Stimulated activated CD4-positive, alpha-beta T cell treated with anti-CD3 and anti-CD28 coated beads, Interleukin-4, amount 100 ng/mL, for 4 hours (primary cell): ENCODE results near the gene ZNF618.

Source experiments
- DNase-seq, 2 experiments: peaks; one replicate each; pipeline ENCODE4 v3.0.0-alpha.2; 2020

ZNF618 gene

DNA sequence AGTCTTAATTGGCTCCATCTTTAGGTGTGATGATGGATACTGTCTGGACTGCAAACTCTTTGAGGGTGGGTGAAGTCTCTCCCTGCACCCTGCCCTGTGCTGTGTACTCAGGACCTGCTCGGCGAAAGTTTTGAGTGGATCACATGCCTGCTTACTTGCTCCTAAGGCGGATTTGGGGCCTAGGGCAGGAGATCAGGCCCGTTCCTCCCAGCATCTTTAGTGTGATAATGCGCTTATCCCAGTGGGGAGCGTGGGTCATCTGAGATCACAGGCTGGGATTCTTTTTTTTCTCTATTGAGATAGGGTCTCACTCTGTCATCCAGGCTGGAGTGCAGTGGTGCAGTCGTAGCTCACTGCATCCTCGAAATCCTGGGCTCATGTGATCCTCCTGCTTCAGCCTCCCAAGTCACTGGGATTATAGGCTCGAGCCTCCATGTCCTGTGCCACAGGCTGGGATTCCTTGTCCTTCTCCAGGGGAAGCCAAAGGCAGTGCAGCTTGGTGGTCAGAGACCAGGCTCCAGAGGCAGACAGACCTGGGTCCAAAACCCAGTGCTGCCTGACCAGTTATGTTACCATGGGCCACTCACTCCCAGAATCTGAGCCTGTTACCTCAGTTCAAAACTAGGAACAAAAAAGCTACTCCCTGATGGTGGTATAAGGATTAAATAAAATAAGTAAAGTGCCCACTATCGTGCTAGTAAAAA, 59.7 kb downstream of the ZNF618 start:
- DNase-seq, result no peak

DNA sequence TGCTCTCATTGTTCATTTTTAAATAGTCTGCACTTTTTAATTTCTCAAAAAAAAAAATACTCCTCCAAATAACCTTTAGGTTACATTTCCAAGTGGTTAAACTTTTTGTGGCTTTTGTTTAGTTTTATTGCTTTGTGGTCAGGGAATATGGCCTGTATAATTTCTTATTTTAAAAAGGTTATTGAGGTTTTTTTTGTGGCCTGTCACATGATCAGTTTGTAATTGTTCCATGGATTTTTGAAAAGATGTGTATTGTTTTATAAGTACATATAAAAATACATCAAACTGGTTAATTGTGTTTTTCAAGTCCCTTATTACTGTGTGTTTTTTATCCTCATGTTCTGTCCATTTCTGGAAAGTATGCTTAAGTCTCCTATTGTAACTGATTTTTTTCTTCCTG, 64.0 kb downstream of the ZNF618 start:
- no peak for DNase-seq

- no peak for DNase-seq
These were observed 64.9 kb downstream of the ZNF618 start for GRCh38 chr9:113941056-113941455.

DNA sequence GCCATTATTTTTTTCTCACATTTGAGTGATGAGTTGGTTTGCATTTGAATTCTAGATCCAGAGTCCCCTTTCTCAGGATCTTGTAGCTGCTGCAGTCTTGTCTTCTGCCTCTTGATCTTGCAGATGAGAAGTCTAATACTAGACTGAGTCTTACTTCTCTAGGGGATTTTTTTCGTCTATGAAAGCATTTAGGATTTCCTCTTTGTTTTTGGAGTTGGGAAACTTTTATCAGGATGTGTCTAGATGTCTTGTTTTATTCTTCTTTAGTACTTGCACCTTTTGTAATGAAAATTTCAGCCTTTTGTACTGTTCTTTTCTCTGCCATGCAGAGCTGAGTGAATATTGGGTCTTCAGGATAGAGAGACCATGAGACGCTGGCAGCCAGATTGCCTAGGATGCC, 65.4 kb downstream of the ZNF618 start:
- no peak for DNase-seq

DNA sequence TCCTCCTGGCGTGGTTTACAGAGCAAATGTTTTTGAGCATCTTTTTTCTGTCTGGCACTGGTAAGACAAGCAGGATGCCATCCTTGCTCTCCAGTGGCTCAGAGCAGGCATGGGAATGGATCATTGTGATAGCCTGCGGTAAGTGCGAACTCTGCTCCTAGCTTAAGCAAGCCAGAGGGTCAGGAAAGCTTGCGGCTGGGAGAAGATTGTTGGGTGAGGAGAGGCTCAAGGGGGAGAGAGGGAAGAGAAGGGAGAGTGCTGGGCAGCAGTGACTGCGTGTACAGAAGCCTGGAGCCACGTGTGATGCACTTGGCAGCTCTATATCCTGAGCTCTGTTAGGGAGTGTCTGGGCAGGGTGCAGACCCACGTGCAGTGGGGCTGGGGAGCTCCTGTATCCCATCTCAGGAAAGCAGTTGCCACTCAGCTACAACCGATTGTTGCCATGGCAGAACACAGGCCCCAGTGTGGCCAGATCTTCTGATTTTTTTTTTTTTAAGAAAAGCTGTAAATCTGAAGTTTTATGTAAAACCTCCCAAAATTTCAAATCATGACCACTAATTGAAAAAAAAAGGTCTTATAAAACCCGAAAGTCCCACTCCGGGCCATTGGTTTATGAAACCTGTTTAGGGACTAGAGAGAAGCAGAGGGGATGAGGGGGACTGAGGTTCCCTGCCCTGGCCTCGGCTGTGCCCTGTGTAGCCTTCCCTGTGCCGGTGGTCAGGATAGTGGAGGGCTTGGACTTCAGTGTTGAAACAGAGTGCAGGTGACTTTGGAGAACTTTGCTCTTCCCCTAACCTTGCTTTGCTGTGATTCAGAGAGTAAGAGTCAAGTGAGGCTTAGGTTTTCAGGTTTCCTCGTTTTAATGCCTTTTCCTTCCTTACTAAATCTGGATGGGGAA, 67.3 kb downstream of the ZNF618 start:
- DNase-seq, result no peak

- DNase-seq, result no peak
These were observed 69.7 kb downstream of the ZNF618 start for GRCh38 chr9:113945784-113946183.

DNA sequence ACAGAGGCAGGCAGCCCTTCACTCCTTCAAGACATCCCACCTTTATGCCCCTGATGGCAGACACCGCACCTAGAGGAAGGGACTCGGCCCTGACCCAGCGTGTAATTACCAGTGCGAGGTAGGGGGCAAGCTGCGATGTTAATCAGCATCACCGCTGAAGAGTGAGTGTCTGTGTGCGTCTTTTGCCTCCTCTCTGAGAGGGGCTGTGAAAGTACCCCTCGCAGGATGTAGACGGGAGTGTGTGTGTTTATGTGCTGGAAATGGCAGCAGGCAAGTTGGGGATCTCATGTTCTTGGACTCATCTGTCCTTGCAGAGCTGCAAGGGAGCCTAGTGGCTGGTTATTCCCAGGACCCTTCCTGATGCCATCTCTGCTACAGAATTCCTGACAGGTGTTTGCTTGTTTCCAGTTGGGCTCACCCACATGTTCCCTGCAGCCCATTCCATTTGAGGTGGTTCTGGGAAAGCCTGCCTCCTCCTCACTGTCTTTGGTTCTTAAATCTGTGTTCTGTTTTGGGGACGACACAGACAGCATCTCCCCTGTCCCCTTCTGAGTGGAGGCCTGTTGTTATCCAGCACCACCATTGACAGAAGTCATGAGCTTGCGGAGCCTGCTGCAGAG, 70.5 kb downstream of the ZNF618 start:
- DNase-seq, result no peak

- DNase-seq, result no peak
These were observed 71.8 kb downstream of the ZNF618 start for GRCh38 chr9:113947941-113948340.

- DNase-seq, result no peak
These were observed 72.9 kb downstream of the ZNF618 start for GRCh38 chr9:113948891-113949570.

GRCh38 chr9:113949571-113950078, 73.5 kb downstream of the ZNF618 start:
- no peak for DNase-seq

DNA sequence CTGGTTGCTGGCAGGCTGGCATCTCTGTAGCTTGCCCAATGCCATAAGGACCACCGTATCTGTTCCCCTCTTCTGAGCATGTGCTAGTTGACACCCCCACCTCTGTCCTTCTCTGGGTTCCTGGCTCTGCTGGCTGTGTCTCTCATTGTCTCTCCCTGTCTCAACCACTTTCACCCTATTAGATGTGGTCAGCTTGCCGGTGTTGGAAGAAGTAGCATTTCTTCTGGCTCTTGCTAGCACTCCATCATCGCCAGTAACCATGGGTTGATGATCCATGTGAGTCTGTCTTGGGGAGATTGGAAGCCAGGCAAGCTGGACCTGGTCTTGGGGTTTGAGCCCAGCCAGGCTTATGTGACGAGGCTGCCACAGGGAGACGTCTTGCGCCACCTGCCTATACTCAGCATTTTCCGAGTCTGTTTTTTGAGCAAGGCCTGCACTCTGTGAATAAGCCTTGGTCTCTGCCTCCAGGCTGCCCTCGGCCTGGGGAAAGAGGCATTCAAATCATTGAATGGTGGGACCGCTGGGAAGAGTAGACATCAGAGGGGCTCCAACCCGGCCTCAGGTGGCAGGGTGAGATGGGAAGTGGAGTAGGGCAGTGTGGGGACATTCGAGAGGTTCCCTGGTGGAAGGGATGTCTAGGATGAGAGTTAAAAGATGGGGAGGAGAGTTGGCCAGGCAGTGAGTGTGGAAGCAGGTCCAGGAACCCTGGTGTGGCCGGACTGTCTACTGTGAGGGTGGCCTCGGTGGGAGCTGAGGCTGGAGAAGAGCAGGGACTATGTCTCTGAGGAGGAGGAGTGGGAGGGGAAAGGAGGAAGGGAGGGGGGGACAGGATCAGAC, 74.3 kb downstream of the ZNF618 start:
- no peak for DNase-seq

DNA sequence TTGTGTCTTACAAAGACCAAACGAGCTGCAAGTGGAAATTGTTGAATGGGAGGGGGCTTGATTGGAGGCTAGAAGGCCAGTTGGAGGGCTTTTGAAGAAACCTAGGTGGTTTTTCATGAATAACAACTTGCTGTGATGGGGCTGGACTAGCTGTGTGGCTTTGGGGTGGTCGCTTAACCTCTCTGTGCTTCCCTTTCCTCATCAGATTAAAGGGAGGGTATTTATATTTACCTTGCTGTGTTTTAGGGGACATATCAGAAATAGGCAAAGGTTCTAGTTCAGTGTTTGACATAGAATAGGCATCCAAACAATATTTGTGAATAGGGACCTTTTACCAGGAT, 74.9 kb downstream of the ZNF618 start:
- DNase-seq, result no peak

DNA sequence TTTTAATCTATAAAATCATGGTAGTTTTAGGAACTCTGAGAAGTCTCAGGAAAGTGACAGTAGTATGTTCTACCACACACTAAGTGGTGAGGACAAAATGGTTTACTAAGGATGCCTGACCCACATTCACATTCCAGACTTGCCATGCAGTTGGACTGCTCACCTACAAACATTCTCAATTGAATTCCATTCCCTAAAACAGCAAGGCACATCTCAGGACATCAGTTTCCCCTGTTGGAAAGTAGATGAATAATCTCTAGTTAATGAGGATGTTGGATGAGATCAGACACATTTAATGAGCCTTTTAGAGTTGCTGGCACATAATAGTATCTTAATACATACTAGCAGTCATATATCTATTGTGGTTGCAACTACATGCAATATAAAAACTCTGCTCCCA, 76.6 kb downstream of the ZNF618 start:
- DNase-seq, result no peak

DNA sequence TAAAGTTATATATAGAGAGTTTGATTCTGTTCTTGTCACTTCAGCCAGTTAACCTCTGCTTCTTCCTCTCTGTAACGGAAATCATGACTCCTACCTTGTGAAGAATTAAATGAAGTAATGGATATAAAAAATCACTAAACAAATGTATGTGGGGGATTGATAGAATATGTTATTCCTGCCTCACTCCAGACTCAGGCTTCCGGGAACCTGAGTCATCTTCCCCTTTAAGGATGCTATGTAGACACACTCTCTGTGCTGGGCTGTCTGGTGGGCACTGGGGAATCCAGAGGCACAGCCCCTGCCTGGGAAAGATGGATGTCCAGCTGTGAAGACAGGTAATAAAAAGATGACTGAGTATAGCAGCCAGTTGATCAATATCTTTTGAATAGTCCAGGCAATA, 77.4 kb downstream of the ZNF618 start:
- no peak for DNase-seq

- no peak for DNase-seq
These were observed 78.5 kb downstream of the ZNF618 start for GRCh38 chr9:113954591-113954990.

- DNase-seq, result no peak
These were observed 79.1 kb downstream of the ZNF618 start for GRCh38 chr9:113955076-113955752.

- no peak for DNase-seq
These were observed 80.8 kb downstream of the ZNF618 start for GRCh38 chr9:113956901-113957300.

DNA sequence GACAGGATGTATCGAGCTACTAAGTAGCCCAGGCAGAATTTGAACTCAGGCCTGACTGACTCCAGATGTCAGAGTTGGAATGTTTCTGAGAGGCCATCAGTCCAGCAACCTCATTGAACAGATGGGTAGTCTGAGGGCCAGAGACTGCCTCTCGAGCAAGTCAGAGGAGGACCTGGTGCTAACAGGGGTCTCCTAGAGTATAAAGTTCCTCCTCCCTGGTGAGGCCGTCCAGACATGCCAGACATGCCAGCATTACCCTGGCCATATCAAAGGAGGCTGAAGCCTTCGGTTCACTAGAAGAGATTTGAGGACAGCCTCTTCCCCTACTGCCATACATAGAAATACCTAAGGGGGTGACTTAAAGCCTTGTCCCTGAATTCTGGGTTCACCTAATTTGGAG, 81.2 kb downstream of the ZNF618 start:
- DNase-seq, result no peak

- DNase-seq, result no peak
These were observed 81.8 kb downstream of the ZNF618 start for GRCh38 chr9:113957821-113958341.

GRCh38 chr9:113958556-113958955, 82.4 kb downstream of the ZNF618 start:
- no peak for DNase-seq

DNA sequence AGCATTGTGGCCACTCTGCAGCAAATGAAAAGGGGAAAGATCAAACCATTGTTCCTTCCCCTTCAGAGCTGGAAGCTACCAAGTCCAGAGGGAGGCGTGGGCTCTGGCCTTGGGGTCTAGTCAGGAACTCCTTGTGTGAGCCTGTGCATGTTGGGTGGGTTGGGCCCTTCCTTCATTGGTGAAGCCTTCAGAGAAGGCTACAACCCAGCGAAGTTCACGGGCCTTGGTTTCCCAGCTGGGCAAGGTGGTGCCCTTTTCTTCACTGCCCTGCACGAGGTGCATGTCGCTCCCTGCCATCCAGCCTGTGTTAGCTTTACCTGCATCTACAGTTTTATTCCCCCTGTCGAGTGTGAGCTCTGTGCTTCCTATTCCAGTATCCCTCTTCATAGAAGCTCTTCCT, 84.7 kb downstream of the ZNF618 start:
- DNase-seq, result no peak
